Stimulated activated CD8-positive, alpha-beta memory T cell treated with anti-CD3 and anti-CD28 coated beads, Interleukin-4, amount 100 ng/mL, for 1 hour (primary cell): ENCODE measurements around the gene CDK2AP2.

Experiments used
- DNase-seq, 2 donors: peaks; one replicate each; pipeline ENCODE4 v3.0.0-alpha.2; 2020; ENCODE audit warnings: low read depth in 2 of 2, low spot score in 1 of 2

CDK2AP2 gene

DNA sequence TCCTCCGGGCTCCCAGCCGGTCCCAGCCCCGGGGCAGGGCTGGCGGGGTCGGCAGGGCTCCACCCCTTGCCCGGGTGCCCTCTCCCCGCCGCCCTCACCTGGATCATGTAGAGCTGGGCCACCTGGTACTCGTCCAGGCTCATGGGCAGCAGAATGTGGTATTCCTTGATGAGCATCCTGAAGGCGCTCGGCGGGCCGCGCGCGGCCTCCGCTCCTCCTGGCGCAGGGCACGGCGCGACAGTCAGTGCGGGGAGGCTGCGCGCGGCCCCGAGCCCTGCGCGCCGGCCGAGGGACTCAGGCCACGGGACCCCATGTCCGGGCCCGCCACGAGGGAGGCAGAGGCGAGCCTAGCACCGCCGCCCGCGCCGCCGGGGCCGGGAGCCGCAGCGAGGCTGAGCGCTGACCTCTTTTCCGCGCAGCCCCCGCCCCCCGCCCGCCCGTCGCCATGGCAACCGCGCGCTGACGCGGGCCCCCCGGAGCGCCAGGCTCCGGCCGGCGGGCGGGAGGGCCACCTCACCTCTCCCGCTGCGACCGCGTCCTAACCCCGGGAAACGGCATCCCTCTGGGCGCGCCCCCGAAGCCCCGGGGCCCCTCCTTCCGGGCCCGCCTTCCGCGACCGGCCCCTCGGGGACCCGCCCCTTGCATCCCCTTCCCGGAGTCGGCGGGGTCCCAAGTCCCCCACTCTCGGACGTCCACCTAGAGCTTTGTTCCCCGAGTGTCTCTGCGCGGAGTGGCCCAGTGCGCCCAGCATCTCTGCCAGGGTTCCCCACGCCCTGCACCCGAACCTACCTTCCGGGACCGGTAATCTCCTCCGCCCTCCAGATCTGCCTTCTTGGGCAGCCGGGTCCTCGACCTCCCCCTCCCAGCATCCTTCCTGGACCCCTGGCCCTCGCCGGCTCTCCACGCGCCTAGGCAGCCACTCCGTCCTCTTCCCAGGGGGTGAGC is 3.7 kb downstream of the CDK2AP2 start:
- no peak for DNase-seq

DNA sequence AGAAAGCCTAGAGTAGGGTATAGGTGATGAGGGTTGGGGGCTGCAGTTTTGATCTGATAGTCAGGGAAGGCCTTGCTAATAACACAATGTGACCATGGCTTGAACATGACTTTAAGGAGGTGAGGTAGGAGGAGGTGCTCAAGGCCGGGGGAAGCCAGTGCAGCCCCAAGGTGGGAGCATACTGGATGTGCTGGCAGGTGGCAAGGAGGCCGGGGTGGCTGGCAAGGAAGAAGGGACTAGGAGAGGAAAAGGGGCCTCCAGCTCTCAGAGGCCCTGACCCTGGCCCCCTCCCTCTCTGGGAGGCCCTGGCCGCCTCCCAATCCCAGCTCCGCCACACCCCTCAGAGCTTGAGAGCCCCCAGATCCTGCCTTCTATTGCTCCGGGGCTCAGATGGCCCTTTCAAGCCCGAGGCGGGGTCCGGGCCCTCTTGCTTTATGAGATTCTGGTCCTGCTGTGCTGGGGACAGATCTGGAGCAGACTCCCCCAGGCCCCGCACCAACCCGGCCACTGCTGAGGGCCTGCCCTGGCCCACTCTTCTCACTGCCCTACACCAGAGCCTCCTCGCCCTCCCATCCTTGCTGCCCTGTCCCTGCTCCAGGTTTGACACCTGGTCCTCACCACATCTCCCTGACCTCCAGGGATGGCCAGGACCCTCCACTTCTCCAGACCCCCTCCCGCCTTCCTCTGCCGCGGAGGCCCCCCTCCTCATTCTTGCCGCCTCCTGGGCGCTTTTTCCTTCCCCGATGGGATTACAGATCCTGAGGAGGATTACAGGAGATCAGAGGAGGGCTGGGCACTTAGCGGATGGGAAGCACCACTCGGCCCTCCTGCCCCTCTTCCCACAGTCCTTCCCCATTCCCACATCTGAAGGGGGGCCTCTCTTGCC is 4.6 kb downstream of the CDK2AP2 start:
- DNase-seq: no peak

DNA sequence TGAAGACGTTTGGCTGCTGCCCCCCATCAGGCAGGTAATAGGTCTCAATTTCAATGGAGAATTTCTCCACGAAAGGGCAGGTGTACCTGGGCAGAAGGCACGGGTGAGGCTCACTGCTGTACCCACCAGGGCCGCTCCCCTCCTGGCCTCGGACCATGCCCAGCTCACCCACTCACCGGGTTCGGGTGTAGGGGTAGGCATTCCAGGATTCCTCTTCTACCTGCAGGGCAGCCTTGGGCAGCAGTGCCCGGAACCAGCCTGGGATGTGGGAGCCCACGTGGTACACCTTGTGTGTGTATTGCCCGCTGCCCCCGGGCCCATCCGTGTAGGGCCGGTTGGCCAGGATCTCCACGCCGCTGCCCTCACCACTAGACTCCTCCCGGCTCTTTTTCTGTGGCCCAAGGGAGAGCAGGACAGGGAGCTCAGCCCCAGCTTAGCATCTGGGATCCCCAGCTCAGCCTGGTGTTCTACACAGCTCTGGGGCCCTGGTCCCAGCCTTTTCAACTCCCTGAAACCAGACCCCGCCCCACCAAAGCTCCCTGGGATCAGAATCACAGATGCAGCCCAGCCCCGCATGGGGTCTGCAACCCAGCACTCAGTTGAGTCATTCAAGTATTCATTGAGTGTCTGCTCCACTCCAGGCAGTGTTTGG is 5.5 kb downstream of the CDK2AP2 start:
- DNase-seq: no peak

DNA sequence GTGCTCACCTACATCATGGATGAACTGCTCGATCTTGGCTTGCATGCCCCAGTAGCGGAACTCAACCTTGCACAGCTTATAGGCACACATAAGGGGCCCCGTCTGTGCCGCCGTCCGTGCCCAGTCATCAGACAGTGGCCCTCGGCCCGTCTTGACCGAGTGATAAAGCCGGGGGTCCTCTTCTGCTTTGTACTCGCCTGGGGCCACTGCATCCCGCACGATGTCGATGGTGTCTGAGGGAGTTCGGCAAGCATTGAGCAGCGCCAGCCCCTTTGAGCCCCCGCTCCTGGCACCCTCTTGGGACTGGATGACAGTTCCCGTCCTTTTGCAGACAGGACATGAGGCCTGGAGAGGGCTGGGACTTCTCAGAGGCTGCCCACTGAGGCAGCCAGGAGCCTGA is 6.1 kb downstream of the CDK2AP2 start:
- DNase-seq: no peak

- DNase-seq: no peak
Measured at GRCh38 chr11:67500831-67501715, 6.9 kb downstream of the CDK2AP2 start.

- DNase-seq: no peak
Measured at GRCh38 chr11:67500484-67500821, 7.5 kb downstream of the CDK2AP2 start.

DNA sequence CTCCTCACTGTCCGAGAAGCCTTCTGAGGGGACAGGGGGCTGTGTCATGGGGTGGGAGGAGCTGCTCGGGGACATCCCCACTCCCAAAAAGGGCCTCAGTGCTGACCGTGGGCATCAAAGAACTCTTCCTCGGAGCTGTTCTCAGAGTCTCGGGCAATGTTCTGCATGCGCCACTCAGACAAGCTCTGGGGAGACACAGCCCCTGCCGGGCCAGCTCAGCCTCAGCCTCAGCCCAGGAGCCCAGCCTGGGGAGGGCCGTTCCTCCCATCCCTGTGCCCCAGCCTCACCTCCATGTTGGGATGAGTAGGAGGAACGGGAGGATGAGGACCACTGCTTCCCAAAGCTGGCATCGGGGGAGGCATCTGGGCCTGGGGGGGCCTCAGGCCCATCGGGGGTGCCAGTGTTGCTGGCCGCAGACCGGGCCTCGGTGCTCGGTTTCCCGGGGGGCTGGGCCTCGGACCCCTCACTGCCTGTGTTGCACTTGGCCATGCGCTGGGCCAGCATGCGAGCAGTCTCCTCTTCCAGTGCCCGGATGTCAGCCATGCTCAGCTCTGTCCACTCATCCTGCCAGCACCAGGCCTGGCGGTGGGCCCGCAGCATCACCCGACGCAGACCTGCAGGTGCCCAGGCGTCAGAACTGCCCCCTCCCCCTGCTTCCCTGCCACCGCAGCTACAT is 8.0 kb downstream of the CDK2AP2 start:
- no peak for DNase-seq

DNA sequence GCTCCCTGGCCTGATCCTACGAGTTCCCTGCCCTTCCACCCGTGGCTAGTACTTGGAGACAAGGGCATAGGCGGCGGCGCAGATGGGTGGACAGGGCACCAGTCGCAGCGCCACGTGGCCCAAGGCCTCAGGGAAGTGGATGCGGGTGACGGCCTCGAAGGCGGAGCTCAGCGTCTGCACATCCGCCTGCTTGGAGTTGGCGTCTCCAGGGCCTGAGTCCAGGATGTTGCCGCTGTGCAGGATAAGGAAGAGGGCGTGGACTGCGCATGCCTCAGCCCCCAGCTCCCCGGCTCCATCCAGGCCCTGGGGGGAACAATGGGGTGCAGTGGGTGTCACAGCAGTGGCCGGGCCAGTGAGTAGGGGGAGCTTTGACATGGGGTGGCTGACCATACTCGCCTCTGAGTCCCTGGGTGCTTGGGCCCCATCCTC is 9.4 kb downstream of the CDK2AP2 start:
- no peak for DNase-seq

- DNase-seq: no peak
Measured at GRCh38 chr11:67497656-67498291, 10.2 kb downstream of the CDK2AP2 start.

DNA sequence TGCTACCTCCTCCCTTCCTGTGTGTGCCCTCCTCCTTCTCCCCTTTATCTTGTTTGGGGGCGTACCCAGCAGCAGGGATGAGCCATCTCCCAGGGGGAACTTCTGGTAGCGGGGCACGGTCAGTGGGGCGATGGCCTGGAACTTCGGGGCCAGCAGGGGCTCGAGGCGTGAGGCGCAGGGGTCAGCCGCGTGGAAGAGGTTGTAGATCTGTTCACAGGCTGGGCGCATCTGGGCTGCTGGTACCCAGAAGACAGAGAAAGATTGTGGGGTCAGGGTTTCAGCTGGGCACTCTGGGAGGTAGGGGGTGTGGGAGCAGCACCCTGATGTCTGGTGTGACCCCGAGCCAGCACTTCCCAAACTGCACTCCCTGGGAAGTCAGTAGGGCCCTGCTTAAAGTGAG is 11.8 kb downstream of the CDK2AP2 start:
- DNase-seq: no peak

DNA sequence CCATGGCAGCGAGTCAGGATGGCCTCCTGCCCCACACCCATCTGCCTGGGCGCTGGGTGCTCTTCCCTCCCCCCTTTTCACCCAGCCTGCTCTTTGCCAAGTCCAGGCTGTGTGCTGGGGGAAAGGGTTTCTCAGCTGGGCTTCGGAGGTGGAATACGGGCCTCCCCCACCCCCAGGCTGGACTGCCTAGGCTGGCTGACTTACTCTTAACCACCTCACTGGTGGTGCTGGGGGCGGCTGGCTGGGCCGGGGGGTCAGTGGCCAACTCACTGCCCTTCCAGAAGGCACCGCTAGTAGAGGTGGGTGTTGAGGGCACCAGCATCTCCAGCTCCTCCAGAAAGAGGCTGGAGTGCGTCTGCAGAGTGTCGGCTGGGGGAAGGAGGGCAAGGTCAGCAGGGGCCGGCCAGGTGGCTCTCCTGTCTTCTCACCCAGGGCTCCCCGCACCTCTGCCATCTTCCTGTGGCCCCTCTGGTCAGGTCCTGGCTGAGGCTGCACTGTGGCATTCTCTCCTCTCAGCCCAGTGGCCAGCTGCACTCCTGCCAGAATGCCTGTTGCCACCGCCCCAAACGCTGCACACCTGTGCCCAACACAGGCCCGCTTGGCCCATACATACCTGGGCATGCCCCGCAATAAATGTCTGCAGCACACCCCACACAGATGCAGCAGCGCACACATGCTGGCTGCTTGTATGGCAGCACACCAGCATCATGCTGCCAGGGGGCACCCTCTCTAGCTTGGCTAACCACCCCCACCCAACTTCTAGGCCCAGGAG is 12.5 kb downstream of the CDK2AP2 start:
- DNase-seq: no peak

DNA sequence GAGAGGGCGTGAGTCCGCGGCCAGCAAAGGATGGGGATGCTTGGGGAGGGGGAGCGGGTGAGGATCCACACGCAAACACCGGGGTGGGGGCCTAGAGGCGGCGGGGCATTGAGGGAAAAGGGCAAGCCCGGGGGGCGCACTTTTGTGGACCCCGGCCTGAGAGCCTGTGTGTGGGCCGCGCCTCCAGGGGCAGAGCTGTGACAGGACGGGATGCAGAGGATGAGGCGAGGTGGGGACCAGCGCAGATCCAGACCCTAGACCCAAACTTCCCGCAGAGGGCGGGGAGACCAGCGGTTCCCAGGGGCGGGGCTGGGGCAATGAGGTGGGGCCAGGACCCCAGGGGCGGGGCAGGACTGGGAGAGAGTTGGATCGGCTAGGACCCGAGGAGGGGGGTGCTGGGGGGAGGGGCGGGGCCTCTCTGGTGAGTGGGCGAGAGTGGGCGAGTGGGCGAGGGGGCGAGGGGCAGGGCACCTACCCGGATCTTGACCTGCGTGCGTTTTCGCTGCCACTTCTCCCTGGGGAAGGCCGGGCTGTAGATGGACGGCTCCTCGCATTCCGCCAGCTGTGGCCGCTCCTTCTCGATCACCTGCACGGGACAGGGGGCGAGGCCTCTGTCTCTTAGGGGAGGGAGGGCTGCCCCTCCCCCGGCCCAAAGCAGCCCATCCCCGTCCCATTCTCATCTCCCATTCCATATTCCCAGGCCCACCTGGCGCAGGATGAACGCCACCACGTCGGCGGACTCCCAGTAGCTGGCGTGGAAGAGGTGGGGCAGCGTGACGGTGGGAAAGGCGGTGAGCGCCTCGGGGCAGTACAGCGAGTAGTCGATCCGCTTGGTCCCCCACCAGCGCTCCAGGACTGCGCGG is 13.4 kb downstream of the CDK2AP2 start:
- DNase-seq: no peak

DNA sequence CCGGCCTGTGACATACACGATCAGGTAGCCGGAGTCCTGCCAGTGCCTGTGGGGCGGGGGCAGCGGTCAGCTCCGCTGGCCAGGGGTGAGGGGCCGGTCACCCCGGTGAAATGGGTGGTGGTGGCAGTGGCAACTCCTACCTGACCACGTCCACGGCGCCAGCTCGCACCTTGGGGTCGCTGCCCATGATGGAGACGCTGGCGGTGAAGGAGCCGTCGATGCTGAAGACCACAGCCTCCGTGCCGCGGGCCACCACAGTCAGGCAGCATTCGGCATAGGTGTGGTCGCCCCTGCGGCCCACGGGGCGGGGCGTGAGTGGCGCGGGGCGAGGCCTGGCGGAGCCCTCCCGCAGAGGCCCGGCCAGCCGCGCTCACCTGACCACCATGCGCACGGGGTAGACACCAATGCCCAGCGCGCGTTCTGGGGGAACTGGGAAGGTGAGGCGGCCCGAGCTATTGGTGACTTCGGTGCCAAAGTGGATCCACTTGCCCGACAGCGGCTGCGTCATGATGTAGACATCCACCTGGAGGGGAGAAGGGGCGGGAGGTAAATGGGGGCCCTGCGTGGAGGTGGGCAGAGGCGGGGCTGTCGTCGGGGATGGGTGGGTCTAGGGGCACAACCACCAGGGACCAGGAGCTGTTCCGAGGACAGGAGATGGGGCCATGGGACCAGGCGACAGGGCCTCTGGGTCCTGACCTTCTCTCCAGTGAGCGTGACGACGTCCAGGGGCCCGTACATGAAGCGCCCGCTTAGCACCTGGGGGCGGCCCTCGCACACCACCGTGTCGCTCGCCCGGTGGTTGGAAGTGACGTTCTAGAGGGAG is 14.2 kb downstream of the CDK2AP2 start:
- no peak for DNase-seq

DNA sequence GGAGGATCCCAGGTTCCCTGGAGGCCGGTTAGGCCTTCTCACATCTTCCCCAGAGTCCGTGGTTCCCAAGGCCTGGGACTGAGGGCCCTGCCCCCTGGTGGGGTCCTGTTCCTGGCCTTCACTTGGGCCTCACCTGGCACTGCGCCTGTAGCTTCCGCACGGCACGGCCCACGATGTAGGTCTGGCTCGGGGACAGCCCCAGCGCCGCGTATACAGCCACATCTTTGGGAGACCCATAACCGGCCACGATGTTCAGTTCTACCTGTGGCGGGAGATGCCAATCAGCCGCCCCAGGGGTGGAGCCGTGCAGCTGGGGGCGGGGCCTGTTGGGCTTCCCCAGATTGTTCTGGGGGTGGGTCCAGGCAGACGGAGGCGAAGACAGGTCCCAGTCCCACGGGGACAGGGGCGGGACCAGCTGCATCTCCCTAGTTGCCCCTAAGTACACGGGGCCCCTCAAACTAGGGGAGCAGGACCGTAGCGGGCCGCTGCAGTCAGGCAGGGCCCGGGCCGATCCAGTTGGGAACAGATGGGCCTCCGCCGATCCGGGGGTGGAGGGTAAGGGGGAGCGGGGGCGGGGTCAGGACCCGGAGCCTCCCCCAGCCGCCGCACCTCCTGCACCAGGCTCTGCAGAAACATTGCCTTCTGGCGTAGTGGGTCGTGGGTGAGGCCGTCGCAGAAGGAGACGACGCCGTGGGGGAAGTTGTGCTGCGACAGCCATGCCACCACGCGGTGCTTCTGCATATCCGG is 15.0 kb downstream of the CDK2AP2 start:
- DNase-seq: no peak

- no peak for DNase-seq
Measured at GRCh38 chr11:67492069-67492727, 15.8 kb downstream of the CDK2AP2 start.
